Measurements from ENCODE around the gene NCKAP5. TPM values are rescaled to one million over a fixed set of nuclear protein-coding genes. Genes with fewer than 3 reads are reported as not detected.

Gene NCKAP5
- total and polyA plus RNA-seq, 4 donors: 0.57 to 2.8 (median 2.4) TPM

- H3K36me3 ChIP-seq (ENCODE audit: control insufficient read depth in 4 of 4, insufficient read depth in 3 of 4, low read depth in 1 of 4, low read length in 3 of 4): peaks cover 0 to 2% (median 0%) of the 10 kb centered on the region in 4 donors
- H3K27ac ChIP-seq (ENCODE audit: low read depth in 1 of 2, low read length in 2 of 2): no peak overlapping the region
- H3K9me3 ChIP-seq (ENCODE audit: control insufficient read depth in 4 of 4, low read length in 3 of 4): no peaks in the 10 kb centered on the region
- no peak overlapping the region for H3K4me3 ChIP-seq (ENCODE audit: low read depth in 1 of 3, low read length in 3 of 3)
- no peaks in the 10 kb centered on the region for H3K27me3 ChIP-seq (ENCODE audit: control insufficient read depth in 4 of 4, insufficient read depth in 4 of 4, low read length in 3 of 4)
- TF ChIP-seq TAF1 (conservative IDR thresholded peaks at IDR 0.05): no peak
- TF ChIP-seq HNF4G (IDR thresholded peaks at IDR 0.05): no peak
- no peak for TF ChIP-seq JUND (IDR thresholded peaks at IDR 0.05)
- H3K9ac ChIP-seq (ENCODE audit: low read depth in 1 of 2, low read length in 2 of 2): no peak overlapping the region
- H3K4me1 ChIP-seq (ENCODE audit: control insufficient read depth in 4 of 4, insufficient read depth in 4 of 4, low read length in 3 of 4): no peaks in the 10 kb centered on the region
- 91% methylated on average over 7 of the region's 7 CpGs for WGBS
- DNase-seq (ENCODE audit: low spot score): no peak
These were observed 241.4 kb downstream of the NCKAP5 start for GRCh38 chr2:133326652-133327397.

DNA sequence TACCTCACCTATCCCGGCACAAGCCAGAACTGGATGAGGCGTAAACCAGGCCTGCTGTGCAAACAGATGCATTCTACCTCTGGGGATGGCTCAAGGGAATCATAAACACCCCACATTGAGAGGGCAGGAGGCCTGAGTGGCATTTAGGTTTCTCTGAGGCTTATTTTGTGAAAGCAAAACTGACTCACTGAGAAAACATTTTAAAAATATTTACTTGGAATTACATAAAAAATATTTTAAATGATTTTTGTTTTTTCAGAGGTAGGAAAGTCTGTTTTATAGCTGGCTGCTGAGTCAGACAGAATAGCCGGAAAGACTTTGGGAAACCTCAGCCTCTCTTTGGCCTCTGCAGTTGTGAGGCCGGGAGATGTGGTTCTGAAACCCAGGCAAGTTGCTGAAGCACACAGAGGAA, 244.1 kb downstream of the NCKAP5 start:
- H3K4me1 ChIP-seq (ENCODE audit: control insufficient read depth in 4 of 4, insufficient read depth in 4 of 4, low read length in 3 of 4): no peaks in the 10 kb centered on the region
- TF ChIP-seq SP1 (IDR thresholded peaks at IDR 0.05) (no peak), ATF3 (IDR thresholded peaks at IDR 0.05) (no peak), JUND (IDR thresholded peaks at IDR 0.05) (no peak), EGR1 (IDR thresholded peaks at IDR 0.05; ENCODE audit: low read depth in 2 of 2) (no peak), MAX (IDR thresholded peaks at IDR 0.05) (no peak), TAF1 (conservative IDR thresholded peaks at IDR 0.05) (no peak), FOXA2 (IDR thresholded peaks at IDR 0.05) (no peak), YY1 (IDR thresholded peaks at IDR 0.05) (no peak), GABPA (IDR thresholded peaks at IDR 0.05 in 1 of 2, conservative IDR thresholded peaks at IDR 0.05 in 1 of 2) (no peak), RXRA (IDR thresholded peaks at IDR 0.05) (no peak), HNF4A (conservative IDR thresholded peaks at IDR 0.05) (no peak), RAD21 (IDR thresholded peaks at IDR 0.05) (no peak), FOXA1 (IDR thresholded peaks at IDR 0.05) (no peak), CTCF (IDR thresholded peaks at IDR 0.05; ENCODE audit: low read depth, low read length, missing input control) (no peak)
- TF ChIP-seq, protein P1, sequence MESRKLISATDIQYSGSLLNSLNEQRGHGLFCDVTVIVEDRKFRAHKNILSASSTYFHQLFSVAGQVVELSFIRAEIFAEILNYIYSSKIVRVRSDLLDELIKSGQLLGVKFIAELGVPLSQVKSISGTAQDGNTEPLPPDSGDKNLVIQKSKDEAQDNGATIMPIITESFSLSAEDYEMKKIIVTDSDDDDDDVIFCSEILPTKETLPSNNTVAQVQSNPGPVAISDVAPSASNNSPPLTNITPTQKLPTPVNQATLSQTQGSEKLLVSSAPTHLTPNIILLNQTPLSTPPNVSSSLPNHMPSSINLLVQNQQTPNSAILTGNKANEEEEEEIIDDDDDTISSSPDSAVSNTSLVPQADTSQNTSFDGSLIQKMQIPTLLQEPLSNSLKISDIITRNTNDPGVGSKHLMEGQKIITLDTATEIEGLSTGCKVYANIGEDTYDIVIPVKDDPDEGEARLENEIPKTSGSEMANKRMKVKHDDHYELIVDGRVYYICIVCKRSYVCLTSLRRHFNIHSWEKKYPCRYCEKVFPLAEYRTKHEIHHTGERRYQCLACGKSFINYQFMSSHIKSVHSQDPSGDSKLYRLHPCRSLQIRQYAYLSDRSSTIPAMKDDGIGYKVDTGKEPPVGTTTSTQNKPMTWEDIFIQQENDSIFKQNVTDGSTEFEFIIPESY (IDR thresholded peaks at IDR 0.05): no peak
- TF ChIP-seq, protein P2, sequence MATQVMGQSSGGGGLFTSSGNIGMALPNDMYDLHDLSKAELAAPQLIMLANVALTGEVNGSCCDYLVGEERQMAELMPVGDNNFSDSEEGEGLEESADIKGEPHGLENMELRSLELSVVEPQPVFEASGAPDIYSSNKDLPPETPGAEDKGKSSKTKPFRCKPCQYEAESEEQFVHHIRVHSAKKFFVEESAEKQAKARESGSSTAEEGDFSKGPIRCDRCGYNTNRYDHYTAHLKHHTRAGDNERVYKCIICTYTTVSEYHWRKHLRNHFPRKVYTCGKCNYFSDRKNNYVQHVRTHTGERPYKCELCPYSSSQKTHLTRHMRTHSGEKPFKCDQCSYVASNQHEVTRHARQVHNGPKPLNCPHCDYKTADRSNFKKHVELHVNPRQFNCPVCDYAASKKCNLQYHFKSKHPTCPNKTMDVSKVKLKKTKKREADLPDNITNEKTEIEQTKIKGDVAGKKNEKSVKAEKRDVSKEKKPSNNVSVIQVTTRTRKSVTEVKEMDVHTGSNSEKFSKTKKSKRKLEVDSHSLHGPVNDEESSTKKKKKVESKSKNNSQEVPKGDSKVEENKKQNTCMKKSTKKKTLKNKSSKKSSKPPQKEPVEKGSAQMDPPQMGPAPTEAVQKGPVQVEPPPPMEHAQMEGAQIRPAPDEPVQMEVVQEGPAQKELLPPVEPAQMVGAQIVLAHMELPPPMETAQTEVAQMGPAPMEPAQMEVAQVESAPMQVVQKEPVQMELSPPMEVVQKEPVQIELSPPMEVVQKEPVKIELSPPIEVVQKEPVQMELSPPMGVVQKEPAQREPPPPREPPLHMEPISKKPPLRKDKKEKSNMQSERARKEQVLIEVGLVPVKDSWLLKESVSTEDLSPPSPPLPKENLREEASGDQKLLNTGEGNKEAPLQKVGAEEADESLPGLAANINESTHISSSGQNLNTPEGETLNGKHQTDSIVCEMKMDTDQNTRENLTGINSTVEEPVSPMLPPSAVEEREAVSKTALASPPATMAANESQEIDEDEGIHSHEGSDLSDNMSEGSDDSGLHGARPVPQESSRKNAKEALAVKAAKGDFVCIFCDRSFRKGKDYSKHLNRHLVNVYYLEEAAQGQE (IDR thresholded peaks at IDR 0.05): no peak
- DNase-seq (ENCODE audit: low spot score): no peak
- H3K4me3 ChIP-seq (ENCODE audit: low read depth in 1 of 3, low read length in 3 of 3): no peak overlapping the region
- WGBS: 92% methylated on average over 4 of the region's 4 CpGs
- H3K36me3 ChIP-seq (ENCODE audit: control insufficient read depth in 4 of 4, insufficient read depth in 3 of 4, low read depth in 1 of 4, low read length in 3 of 4): peaks cover 0 to 2% (median 0%) of the 10 kb centered on the region in 4 donors
- H3K9ac ChIP-seq (ENCODE audit: low read depth in 1 of 2, low read length in 2 of 2): no peak overlapping the region
- no peak overlapping the region for H3K27ac ChIP-seq (ENCODE audit: low read depth in 1 of 2, low read length in 2 of 2)
- no peaks in the 10 kb centered on the region for H3K9me3 ChIP-seq (ENCODE audit: control insufficient read depth in 4 of 4, low read length in 3 of 4)
- H3K27me3 ChIP-seq (ENCODE audit: control insufficient read depth in 4 of 4, insufficient read depth in 4 of 4, low read length in 3 of 4): no peaks in the 10 kb centered on the region
